ENCODE measurements around the gene PIKFYVE.

GRCh38 chr2:208253600-208254117, 12.4 kb upstream of the PIKFYVE start:
- TF ChIP-seq EZH2phosphoT487 (IDR thresholded peaks at IDR 0.05; ENCODE audit: insufficient read depth, low read depth) (no peak), EZH2 (IDR thresholded peaks at IDR 0.05; ENCODE audit: insufficient read depth, poor library complexity, severe bottlenecking) (no peak)

Data from GM23248 (cell line).